Astrocyte of the hippocampus (primary cell): ENCODE measurements around the gene DYNC1I2.
"Not testable (repeated sequence)": the region's sequence is repeated elsewhere in the genome, so short reads cannot be mapped to it uniquely, and the experiment has no call there.

Experiments
- DNase-seq: peaks from one replicate; pipeline ENCODE4 v3.0.0; 2011; ENCODE audit warnings: low read depth, low spot score

The DYNC1I2 gene

GRCh38 chr2:171774581-171774980, 87.3 kb downstream of the DYNC1I2 start:
- not testable (repeated sequence) for DNase-seq

GRCh38 chr2:171778515-171778914, 91.2 kb downstream of the DYNC1I2 start:
- DNase-seq: no peak

GRCh38 chr2:171785450-171785849, 98.2 kb downstream of the DYNC1I2 start:
- DNase-seq: no peak

- DNase-seq: no peak
These were observed 100.2 kb downstream of the DYNC1I2 start for GRCh38 chr2:171787333-171788072.

- no peak for DNase-seq
These were observed 101.2 kb downstream of the DYNC1I2 start for GRCh38 chr2:171788316-171788993.

GRCh38 chr2:171789956-171790355, 102.7 kb downstream of the DYNC1I2 start:
- no peak for DNase-seq

GRCh38 chr2:171791361-171791760, 104.1 kb downstream of the DYNC1I2 start:
- no peak for DNase-seq

GRCh38 chr2:171792157-171792556, 104.9 kb downstream of the DYNC1I2 start:
- no peak for DNase-seq

- DNase-seq: peak; percentile 11
These were observed 105.8 kb downstream of the DYNC1I2 start for GRCh38 chr2:171792886-171793580.

- DNase-seq: peak; percentile 76
These were observed 106.7 kb downstream of the DYNC1I2 start for GRCh38 chr2:171793691-171794678.

GRCh38 chr2:171794918-171795317, 107.6 kb downstream of the DYNC1I2 start:
- DNase-seq: peak; percentile 3
